NCI-H345 treated with DMSO at 0.1 percent for 48 hours (cell line): ENCODE measurements around the gene CIAO3.
"Not testable (repeated sequence)": the region's sequence is repeated elsewhere in the genome, so short reads cannot be mapped to it uniquely, and the experiment has no call there.

ENCODE experiments used
- DNase-seq: peaks from one replicate; lab custom pipeline; 2025; ENCODE audit not compliant: unreplicated experiment; lab: John Stamatoyannopoulos, UW

The CIAO3 gene

DNA sequence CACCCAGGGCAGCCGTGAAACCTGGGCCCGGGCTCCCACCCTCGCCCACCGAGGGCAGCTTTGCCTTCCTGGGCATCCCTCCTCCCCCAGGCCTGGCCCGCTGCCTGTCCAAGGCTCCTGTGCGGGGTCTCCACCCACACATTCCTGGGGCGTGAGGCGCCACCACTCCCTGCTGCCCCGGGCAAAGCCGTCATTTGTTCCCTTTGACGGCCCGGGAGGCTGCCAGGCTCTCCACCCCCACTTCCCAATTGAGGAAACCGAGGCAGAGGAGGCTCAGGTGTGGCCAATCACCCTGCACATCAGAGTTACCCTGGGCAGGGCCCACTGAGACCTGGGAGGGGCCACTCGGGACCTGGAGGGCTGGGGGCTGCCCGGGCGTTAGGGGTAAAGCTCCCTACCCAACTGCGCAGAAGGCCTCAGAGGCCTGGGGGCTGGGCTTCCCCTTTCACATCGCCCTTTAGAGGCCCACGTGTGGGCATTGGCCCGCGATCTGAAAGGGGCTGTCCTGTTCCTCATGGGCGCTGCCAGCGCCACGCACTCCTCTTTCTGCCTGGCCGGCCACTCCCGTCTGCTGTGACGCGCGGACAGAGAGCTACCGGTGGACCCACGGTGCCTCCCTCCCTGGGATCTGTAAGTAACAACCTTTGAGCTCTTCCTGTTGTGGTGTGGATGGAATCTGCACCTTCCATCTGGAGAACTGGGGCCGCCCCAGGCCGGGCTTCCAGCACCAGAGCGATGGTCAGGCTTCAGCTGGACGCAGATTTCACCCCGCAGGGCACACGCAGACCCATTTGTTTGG lies 19.9 kb upstream of the CIAO3 start, which contains the start of gene MSLN:
Gene MSLN (plus strand): TSS at position 190 of the 799 bp plus-strand sequence. CDS start 1,947 bp downstream, outside the sequence.
- no peak for DNase-seq

GRCh38 chr16:760065-760464 lies 19.3 kb upstream of the CIAO3 start:
- no peak for DNase-seq

- DNase-seq, result no peak
These were observed 18.5 kb upstream of the CIAO3 start for GRCh38 chr16:759110-759910.

- no peak for DNase-seq
These were observed 15.6 kb upstream of the CIAO3 start for GRCh38 chr16:756428-756827.

GRCh38 chr16:754656-755055 lies 13.9 kb upstream of the CIAO3 start:
- no peak for DNase-seq

DNA sequence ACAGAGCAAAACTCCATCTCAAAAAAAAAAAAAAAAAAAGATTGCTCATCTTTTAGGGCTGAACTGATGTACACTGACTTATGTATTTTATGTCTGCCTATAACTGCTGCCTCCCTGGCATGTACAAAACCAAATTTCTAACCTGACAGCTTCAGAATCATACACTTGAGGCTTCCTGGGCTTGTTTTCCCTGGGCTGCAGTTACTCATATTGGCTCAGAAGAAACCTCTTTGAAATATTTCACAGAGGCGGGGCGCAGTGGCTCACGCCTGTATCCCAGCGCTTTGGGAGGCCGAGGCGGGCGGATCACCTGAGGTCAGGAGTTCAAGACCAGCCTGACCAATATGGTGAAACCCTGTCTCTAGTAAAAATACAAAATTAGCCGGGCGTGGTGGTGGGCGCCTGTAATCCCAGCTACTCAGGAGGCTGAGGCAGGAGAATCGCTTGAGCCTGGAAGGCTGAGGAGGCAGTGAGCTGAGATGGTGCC lies 13.4 kb upstream of the CIAO3 start:
- not testable (repeated sequence) for DNase-seq

- no peak for DNase-seq
These were observed 11.2 kb upstream of the CIAO3 start for GRCh38 chr16:752007-752312.

GRCh38 chr16:751152-752006 lies 10.6 kb upstream of the CIAO3 start:
- DNase-seq, result no peak

DNA sequence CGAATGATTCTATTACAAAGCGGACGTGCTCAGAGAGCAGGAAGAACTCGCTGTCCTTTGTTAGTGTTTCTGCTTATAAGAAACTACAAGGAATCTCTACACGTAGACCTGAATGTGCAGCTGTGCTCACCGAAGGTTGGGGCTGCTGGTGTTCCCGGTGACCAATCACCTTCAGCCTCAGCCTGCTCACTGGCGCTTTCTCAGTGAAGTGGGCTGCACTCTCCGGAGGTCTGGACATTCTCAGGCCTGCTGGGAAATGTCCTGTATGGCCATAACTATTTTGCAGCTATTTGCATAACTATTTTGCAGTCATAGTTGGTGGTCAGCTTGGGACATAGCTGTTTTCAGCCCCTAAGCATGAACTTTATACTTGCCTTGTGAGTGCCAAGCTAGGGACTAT lies 9.7 kb upstream of the CIAO3 start:
- no peak for DNase-seq

GRCh38 chr16:749010-749409 lies 8.2 kb upstream of the CIAO3 start:
- DNase-seq, result no peak

DNA sequence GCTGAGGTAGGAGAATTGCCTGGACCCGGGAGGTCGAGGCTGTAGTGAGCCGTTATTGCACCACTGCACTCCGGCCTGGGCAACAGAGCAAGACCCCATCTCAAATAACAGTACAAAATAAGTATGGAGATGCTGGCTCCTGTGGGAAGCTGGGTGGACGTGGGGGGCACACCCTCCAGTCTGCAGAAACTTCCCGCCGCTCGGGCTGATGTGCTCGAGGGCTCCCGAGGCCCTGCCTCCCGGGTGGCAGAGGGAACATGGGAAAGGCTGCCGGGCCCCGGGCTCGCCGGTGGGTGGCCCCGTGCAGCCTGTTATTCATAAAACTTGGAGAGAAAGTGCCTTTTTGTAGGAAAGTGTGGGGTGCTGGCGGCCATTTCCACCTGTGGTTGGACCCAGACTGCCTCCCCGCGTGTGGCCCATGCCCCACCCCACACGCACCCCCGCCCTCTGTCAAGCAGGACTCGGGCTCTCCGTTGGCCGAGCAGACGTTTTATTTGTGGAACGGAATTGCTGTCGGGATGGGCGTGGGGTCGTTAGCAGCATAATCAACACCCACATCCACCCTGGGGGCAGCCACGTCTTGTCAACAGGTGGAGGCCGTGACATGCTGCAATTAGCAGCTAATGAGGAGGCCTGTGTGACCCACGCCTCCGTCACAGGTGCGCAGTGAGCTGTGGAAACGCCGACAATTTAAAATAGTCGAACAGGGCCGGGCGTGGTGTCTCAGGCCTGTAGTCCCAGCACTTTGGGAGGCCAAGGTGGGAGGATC lies 7.4 kb upstream of the CIAO3 start:
- DNase-seq, result no peak

DNA sequence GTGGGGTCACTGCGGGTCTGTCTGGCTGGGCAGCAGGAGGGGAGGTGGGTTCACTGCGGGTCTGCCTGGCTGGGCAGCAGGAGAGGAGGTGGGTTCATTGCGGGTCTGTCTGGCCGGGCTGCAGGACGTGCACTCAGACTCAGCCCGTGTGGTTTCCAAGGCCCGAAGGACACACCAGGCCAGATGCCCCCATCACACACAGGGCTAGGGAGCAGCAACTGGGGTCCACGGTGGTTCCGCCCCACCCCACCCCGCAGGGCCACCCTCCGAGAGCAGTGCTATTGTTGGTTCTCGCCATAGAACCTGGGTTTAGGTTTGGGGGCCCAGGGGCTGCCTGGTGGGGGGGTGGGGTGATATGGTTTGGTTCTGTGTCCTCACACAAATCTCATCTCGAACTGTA lies 5.8 kb upstream of the CIAO3 start:
- no peak for DNase-seq

DNA sequence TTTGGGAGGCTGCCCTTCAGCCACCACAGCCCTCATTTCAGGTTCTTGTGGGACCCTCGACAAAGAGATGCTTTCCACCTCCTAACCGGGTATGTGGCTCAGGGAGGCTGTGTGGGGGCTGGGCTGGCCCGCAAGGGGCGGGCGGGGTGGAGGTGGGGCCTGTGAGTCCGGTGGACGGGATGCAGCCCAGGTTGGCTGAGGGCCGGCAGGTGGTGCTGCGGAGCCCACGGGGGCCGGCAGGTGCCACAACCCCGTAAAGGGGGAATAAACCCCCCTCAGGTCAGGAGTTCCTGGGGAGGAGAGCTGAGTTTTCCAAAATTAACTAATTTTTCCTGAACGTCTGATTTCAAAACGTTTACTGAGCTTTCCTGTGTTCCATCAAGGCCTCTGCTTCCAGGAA lies 4.9 kb upstream of the CIAO3 start:
- no peak for DNase-seq

DNA sequence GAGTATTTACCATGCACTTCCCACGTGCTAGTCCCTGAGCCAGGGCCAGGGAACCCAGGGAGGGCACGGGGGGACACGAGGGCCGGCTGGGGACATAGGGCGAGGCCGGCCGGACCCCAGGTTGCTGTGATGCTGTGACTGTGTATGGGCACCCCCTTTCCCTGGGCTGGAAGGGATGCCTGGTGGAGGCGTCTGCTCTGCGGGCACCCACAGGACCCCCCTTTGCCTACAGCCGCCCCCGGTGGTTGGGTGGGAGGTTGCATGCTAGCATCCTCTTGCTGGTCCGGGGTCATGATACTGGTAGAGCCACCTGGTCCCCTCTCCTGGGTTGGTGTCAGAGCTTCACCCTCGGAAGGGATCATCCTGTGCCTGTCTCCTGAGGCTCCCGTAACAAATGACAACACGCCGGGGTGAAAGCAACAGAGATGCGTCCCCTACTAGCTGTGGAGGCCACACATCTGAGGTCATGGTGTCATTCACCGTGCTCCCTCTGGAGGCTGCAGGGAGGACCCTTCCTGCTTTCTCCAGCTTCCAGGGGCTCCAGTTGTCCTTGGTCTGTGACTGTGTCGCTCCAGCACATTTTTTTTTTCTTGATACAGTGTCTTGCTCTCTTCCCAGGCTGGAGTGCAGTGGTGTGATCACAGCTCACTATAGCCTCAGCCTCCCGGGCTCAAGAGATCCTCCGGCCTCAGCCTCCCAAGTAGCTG lies 3.1 kb upstream of the CIAO3 start:
- no peak for DNase-seq

DNA sequence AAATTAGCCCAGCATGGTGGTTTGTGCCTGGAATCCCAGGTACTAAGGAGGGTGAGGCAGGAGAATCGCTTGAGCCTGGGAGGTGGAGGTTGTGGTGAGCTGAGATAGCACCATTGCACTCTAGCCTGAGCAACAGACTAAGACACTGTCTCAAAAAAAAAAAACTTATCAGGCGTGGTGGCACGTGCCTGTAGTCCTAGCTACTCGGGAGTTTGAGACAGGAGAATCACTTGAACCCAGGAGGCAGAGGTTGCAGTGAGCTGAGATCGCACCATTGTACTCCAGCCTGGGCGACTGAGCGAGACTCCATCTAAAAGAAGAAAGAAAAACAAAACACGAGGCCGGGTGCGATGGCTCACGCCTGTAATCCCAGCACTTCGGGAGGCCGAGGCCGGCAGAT lies 2.1 kb upstream of the CIAO3 start:
- DNase-seq, result not testable (repeated sequence)

- no peak for DNase-seq
These were observed 1.3 kb upstream of the CIAO3 start for GRCh38 chr16:741986-742629.

GRCh38 chr16:740459-740763 lies 386 bp downstream of the CIAO3 start:
- no peak for DNase-seq

GRCh38 chr16:739560-740458 lies 988 bp downstream of the CIAO3 start:
- no peak for DNase-seq
